GM18498 (cell line): Measurements from ENCODE around the gene APCDD1L.
"Not testable (repeated sequence)": the region's sequence is repeated elsewhere in the genome, so short reads cannot be mapped to it uniquely, and the experiment has no call there.

Experiments
- ATAC-seq: cut with Tn5 transposase; IDR thresholded peaks from one replicate; pipeline ENCODE4 v1.9.1; 2021; ENCODE audit warnings: mild to moderate bottlenecking, moderate library complexity; ENCODE audit not compliant: unreplicated experiment

The APCDD1L gene

DNA sequence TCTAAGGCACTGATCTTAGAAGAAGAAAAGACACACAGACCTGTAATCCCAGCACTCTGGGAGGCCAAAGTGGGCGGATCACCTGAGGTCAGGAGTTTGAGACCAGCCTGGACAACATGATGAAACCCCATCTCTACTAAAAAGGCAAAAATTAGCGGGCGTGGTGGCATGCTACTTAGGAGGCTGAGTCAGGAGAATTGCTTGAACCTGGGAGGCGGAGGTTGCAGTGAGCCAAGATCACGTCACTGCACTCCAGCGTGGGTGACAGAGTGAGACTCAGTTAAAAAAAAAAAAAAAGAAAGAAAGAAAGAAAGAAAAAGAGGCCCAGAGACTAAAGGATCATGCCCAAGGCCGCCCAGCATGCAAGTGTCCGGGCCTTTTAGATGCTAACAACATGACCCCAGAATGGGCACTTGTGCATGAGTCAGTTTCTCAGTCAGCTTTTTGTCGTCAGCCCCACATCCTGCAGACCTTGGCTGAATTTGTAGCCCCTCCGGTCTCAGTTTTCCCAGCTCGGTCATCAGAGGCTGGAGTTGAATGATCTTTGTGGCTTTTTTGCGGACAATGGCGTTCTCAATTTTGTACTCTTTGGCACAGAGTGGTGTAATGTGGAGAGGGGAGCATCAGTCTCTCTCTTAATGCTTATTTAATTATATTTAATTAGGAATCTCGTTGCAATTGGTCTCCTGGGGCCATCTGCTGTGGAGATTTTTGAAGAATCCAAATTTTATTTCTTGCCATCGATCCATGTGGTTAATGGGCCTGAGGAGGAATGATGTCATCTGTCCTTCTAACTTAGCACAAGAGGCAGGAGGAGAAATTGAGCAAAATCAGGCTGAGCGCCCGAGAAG, 30.6 kb upstream of the APCDD1L start:
- ATAC-seq: no peak

DNA sequence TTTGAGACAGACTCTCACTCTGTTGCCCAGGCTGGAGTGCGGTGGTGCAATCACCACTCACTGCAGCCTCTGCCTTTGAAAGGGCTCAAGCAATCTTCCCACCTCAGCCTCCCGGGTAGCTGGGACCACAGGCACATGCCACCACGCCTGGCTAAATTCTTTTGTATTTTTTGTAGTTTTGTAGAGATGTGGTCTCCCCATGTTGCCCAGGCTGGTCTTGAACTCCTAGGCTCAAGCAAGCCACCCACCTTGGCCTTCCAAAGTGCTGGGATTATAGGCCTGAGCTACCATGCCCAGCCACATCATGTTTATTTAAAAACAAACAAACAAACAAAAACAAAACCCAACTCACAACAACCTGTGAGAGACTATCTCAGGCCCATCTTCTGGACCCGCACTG, 29.7 kb upstream of the APCDD1L start:
- no peak for ATAC-seq

DNA sequence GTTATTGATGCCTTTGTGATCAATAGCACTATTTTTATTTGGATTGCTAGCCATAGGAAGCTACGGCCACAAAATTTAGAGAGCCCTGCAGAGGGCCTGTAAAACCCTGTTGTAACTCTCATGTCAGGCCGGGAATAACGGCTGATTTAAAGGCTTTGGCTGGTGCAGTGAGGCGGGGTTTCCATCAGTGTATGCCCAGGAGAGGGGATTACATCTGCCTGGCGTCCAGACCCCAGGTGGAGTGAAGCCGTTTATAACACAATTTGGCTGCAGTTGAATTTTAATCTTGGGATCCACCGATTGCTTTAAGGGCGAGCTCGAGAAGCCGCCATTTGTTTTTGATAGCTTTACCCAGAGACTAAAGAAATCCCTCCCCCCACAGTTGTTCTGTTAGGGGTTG, 29.1 kb upstream of the APCDD1L start:
- no peak for ATAC-seq

DNA sequence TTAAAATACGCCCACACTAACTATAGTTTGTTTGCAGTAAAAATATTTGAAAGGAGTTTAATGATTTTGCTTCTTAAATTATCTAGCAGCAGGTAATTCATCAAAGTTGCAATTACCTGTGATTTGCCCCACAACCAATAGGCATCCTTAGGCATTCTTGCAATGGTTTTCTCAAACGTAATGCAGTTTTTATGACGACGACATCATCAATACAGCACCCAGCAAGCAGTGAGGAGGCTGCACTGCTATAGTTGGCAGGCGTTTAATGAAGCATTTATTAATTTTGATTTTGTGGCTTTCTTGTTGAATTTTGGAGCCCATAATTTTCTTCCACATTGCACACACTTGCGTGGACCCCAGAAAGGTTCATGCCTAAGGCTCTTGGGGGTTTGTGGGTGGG, 28.1 kb upstream of the APCDD1L start:
- no peak for ATAC-seq

DNA sequence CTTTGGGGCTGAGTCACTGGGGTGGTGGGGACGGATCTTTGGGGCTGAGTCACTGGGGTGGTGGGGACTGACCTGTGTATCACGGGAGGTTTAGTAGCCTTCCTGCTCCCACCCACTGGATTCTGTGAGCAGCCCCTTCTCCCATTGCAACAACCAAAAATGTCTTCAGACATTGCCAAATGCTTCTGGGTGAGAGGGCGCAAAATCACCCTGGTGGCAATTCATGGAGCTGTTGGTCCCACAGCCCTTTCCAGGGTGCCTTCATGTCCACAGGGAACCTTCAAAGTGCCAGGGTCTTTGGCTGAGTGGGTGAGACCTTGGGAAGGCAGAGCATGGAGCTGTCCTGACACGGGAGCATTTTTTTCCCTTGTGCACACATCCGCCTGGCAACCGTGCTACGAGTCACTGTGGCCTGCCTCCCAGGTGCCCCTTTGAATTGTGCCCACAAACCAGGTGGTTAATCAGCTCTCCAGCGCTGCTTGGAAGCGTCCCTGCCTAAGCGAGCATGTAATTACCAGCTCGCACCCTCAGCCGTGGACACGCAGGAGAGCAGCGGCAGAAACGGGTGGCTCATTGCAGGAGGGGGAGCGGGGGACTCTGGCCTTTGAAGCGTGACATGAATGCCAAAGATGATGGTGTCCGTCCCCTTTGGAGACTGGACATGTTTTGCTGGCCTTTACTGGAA, 27.4 kb upstream of the APCDD1L start:
- ATAC-seq: no peak

DNA sequence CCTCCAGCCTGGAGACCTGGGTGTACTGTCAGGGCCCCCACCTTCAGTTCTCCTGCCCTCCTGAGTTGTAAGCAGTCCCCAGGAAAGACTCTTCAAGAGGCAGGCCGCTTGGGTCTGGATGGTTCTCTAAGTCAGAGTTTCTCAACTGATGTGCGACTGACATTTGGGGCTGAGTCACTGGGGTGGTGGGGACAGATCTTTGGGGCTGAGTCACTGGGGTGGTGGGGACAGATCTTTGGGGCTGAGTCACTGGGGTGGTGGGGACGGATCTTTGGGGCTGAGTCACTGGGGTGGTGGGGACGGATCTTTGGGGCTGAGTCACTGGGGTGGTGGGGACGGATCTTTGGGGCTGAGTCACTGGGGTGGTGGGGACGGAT, 26.8 kb upstream of the APCDD1L start:
- ATAC-seq: not testable (repeated sequence)

DNA sequence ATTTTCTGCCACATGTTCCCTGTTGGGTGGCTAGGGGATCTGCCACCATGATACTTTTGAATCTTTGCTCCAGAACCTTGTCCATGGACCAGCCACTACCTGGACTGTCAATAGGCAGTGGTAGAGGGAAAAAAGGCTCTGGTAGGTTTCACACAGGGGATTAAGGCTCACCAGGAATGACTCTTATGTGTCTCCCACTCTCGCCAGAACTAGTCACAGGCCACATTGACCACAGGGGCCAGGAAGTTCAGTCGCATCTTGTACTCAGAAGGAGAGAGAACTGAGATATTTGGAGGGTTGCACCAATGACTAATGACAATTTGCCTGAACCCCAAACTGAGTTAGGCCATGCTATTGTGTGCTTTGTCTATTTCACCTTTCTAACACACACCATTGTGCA, 23.6 kb upstream of the APCDD1L start:
- ATAC-seq: no peak

DNA sequence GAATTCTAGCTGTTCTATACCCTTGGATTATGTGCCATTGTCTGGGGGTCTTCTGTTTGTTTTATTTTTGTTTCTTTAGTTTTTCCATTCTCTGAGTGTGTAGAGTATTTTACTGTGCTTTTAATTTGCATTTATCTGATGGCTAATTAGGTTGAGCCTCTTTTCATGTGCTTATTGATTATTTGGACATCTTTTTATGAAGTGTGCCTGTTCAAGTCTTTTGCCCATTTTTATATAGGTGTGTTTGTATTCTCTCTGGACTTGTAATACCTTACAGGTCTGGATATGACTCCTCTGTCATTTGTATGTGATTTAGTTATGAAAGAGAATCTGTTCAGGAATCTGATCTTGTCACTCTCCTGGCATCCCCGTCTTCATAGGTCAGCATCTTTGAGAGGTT, 22.6 kb upstream of the APCDD1L start:
- no peak for ATAC-seq

DNA sequence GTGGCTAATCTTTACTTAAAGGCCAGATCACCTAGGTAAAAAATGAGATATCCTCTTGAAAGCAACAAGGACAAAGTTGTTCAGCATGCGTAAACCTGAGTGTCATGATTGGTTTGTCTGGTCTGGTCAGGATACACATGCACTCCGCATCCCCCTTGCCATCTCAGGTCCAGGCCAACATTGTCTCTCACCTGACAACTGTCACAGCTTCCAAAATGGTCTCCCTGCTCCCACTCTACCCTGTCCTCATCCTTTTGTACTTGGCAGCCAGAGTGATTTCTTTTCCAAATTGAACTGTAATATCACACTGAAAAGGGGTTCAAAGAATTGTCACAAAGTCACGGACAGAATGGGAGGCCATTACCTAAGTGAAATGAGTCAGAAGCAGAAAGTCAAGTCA, 21.1 kb upstream of the APCDD1L start:
- no peak for ATAC-seq

DNA sequence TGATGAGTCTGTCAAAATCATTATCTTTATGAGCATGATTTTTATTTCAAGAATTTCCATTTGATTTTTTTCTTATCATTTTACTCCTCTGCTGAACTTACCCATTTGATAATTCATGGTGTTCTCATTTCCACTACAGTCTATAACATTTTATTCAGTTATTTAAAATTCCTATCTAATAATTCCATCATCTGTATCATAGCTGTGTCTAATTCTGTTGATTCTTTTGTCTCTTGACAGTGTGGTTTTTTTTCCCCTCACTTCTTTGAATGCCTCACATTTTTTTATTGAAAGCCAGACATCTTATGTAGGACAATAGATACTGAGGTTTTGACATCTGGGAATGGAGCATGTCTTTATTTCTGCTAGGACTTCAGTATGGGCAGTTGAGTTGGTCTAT, 16.5 kb upstream of the APCDD1L start:
- no peak for ATAC-seq

DNA sequence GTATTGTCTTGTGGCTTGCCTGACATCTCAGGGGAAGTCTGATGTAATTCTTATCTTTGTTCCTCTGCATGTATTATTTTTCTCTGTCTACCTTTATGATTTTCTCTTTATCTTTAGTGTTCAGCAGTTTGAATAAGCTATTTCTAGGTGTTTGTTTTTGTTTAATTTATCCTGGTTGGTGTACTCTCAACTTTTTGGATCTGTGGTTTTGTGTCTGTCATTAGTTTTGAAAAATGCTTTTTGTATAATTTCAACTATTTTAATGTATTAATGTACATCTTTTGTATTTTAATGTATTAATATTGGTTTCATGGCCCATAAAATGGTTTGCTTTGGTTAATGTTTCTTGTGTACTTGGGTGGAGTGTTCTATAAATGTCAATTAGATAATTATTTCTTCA, 15.9 kb upstream of the APCDD1L start:
- ATAC-seq: no peak

DNA sequence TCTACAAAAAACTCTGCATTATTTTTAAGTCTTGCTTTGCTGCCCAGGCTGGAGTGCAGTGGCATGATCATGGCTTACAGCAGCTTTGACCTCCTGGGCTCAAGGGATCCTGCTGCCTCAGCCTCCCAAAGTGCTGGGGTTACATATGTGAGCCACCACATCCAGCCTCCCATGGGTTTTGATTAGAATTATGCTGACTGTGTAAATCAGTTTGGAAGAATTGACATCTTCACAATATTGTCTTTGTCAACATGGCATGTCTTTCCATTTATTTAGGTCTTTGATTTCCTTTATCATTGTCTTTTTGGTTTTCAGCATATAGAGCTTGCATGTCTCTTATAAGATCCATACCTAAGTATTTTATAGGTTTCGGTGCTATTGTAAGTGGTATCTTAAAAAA, 13.2 kb upstream of the APCDD1L start:
- ATAC-seq: no peak

DNA sequence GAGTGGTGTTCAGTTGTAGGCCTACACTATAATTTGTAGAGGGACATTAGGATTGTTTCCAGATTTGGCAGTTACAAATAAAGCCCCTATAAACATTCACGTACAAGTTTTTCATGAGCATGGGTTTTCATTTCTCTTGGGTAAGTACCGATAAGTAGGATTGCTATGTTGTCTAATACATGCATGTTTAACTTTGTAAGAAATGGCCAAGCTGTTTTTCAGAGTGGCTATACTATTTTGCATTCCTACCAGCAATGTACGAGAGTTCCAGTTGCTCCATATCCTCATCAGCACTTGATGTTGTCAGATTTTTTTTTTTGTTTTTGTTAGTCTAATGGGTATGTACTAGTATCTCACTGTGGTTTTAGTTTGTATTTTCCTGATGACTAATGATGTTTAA, 11.2 kb upstream of the APCDD1L start:
- no peak for ATAC-seq

DNA sequence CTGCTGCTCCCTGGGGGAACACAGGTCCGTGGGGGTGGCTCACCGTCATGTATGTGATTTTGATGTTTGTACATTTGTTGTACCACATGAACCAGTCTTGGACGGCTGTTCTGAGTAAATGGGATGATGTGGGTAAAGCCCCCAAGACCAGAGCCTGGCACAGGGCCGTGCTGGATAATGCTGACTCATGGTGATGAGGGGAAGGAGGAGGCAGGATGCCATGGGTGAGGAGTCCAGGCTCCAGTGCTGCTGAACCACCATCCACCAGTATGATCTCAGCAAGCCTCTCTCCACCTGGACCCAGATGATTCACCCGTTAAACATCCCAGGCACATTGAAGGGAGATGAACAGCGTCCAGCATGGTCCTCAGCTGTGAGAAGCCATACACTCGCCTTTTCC, 9.6 kb upstream of the APCDD1L start:
- ATAC-seq: no peak

DNA sequence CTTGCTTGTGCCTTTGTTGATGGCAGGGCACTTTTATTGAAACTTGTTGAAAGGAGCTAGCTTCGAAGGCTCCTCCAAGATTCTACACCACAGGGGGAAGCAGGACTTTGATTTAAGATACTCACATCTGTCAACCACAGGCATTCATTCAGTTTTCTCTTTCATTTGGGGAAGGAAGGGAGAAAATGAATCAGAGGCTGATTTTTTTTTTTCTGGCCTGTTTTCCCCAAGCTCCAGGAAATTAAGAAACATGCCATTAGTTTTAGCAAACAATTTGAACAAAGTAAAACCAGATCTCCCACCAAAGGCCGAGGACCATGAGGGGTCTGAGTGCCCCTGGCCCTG, 8.7 kb upstream of the APCDD1L start:
- ATAC-seq: no peak

DNA sequence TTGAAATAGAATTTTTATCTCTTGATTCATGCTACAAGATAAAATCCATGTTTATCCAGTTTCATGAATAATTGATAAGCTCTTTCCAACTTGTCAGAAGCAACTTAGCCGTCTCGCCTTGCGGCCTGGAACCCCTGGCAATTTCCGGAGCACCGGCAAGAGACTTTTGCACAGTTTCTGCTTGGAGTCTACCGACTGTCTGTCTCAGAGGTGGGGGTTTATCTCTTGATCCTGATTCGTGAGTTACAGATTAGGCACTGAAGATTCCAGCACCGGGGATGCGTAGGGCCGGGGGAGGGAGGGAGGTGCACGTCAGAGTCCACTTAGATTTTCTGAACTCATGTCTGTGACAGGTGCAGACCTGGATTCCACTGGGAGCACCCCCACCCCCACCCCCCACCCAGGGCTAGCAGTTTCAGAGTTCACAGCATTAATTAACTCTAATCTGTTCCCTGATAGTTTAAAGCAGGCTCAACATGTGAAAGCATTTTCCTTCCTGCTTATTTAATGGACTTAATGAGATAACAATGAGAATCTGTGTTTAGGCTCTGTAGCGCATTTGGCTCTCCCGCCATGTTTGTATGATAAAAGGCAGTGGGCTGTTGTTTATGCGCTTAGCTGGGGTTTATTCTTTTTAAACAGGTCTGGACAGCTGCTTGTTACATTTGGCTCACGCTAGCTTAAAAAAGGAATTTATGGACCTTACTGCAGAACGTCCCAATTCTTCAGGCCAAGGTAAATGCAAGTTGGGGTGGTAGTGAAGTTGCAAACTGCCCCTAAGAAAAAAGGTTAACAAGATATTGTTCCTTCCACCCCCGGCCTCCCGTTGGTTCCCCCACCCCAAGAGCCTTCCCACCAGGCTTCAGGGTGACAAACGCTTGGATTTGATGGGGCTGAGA, 8.1 kb upstream of the APCDD1L start:
- ATAC-seq: no peak

DNA sequence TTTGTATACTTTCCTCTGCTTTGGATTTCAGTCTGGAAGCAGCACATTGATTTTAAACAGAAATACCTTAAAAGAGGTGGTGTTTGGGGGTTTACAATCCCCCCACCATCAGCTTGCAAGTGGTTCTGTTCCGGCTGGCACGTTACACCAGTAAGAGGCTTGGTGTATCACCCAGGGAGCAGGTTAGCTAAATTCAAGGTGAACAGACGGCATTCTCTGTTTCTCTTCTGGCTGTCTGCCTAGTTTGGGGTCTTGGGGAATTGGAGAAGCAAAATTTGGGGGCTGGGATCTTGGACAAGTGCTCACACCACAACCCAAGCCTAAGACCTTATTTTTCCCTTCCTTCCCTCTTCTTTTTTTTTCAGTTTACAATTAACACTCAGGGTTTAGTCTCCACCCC, 7.5 kb upstream of the APCDD1L start:
- no peak for ATAC-seq

DNA sequence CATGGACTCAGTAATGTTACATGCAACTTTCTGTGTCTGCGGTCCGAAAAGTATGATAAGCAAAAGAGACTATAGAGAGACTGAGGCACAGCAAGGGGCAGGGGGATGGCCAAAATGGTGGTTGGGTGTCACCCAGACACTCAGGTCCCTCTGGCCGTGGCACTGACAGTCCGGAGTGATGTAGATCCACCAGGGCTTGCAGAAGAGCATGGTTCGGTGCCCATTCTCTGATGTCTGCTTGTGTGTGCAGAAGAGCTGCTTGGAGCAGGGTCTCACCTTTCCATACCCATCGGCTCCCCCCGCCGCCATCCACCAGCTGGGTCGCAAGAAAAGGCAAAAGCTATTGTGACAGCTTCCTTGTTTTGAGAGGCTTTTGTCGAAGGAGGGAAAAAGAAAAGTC, 6.6 kb upstream of the APCDD1L start:
- no peak for ATAC-seq

DNA sequence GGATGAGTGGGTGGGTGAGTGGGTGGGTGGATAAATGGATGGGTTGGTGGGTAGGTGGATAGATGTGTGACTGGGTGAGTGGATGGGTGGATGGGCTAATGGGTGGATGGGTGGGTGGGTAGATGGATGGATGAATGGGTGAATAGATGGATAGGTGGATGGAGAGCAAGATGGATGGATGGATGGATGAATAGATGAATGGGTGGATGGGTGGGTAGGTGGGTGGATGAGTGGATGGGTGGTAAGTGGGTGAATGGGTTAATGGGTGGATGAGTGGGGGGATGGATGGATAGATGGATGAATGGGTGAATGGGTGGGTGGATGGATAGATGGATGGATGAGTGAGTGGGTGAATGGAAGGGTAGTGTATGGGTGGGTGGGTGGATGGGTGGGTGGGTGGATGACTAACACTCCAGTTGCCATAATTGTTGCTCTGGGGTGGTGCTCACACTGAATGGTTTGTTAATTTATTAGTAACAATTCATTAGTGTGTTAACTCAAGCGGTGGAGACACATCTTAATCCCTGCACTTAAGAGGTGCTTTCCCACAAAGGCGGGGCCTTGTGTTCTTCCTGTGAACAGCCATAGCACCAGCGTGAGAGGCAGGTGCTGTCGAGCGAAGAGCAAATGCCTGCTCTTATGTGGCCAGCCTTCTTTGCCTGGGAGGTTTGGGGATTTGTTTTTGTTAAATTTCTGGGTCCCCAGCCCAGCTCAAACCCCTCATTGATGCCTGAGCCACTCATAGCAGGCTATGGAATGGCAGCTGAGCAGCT, 4.9 kb upstream of the APCDD1L start:
- ATAC-seq: no peak

DNA sequence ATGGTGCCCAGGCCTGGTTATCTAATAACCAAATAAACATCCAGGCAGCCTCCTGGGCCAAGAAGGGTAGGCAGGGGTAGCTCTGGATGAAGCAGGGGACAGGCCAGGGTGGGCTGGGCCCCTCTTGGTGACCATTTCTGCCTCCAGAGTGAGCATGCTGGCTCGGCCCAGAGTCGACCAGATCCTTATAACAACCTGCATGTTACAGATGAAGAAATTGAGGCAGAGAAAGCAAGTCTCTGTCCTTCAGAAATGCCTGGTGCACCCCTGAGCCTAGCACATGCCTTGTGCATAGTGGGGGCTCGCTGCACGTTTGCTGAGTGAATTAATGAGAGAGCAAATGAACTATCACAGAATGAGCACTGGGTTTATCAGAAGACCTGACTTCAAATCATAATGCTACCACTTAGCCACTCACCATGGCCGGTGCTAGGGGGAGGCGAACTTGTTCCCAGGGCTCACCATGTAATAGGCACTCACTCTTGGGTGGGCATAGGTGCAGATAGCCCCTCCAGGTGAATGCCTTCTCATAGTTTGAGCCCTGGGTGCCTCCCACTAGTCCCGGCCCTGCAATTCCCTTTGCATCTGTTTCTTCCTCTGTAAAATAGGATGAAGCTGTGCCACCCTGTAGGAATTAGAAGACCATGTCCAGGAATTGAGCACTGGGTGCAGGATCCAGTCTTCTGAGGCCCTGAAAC, 3.8 kb upstream of the APCDD1L start:
- no peak for ATAC-seq
